HepG2 (cell line): ENCODE results near the gene PRUNE1. TPM values are rescaled to one million over a fixed set of nuclear protein-coding genes. Genes with fewer than 3 reads are reported as not detected.

ENCODE experiments used
- CBFB ChIP-seq: sonication (generic); formaldehyde crosslinking; IDR thresholded peaks from 2 replicates; pipeline ENCODE4 v1.4.0; 2020; ENCODE audit warnings: missing genetic modification reagents
- DNMT1 ChIP-seq: sonication (generic); formaldehyde crosslinking; IDR thresholded peaks from 2 replicates; pipeline ENCODE4 v1.5.1; 2020; ENCODE audit warnings: mild to moderate bottlenecking, missing genetic modification reagents
- HNF4A ChIP-seq: sonication (generic); formaldehyde crosslinking; IDR thresholded peaks from 2 replicates; pipeline ENCODE4 v1.4.0; 2020; ENCODE audit warnings: missing genetic modification reagents
- PITX1 ChIP-seq: sonication (generic); formaldehyde crosslinking; IDR thresholded peaks from 2 replicates; pipeline ENCODE4 v1.5.1; 2020; ENCODE audit warnings: mild to moderate bottlenecking, missing genetic modification reagents
- POGK ChIP-seq: sonication (generic); formaldehyde crosslinking; conservative IDR thresholded peaks from 2 replicates; pipeline ENCODE4 v1.8.0; 2022; ENCODE audit warnings: mild to moderate bottlenecking, moderate library complexity, missing genetic modification reagents
- TBX3 ChIP-seq: fragments of 450-650 bp; IDR thresholded peaks from 2 replicates; pipeline ENCODE4 v1.6.1; 2017; ENCODE audit warnings: antibody characterized with exemption, mild to moderate bottlenecking, inconsistent platforms, borderline replicate concordance
- ZC3H4 ChIP-seq: sonication (generic); formaldehyde crosslinking; IDR thresholded peaks from 2 replicates; pipeline ENCODE4 v1.4.0; 2020; ENCODE audit warnings: missing genetic modification reagents, borderline replicate concordance
- ZNF557 ChIP-seq: sonication (generic); formaldehyde crosslinking; IDR thresholded peaks from 2 replicates; pipeline ENCODE4 v1.4.0; 2020; ENCODE audit warnings: missing genetic modification reagents
- ZNF768 ChIP-seq: sonication (generic); formaldehyde crosslinking; IDR thresholded peaks from 2 replicates; pipeline ENCODE4 v1.4.0; 2020; ENCODE audit warnings: missing genetic modification reagents
- polyA plus RNA-seq, 8 experiments: library from polyadenylated mRNA; depleted of rRNA in 3 of 8; stranded (reverse) in 7 of 8; unstranded in 1 of 8; fragments of >200 nt; fragmentation: Illumina TruSeq in 4 of 8; extraction: Trizol in 4 of 8; gene quantifications; 2 replicates each; pipeline versions ENCODE4 v1.2.1 to v1.2.3, GENCODE V29; 2011 to 2016; ENCODE audit warnings: low read depth in 4 of 8, missing spikeins in 1 of 8, mixed read lengths in 1 of 8; ENCODE audit not compliant: insufficient read depth in 1 of 8
- total RNA-seq, 5 experiments: library from RNA; depleted of rRNA; stranded (reverse); fragments of >200 nt; fragmentation: Illumina TruSeq; extraction: Trizol; gene quantifications; 2 replicates each; pipeline ENCODE4 v1.2.3, GENCODE V29; 2016; ENCODE audit warnings: low read depth in 1 of 5
- TF ChIP-seq, protein P1 (sequence below): sonication (generic); formaldehyde crosslinking; IDR thresholded peaks from 2 replicates; pipeline ENCODE4 v1.8.0; 2022; ENCODE audit warnings: missing genetic modification reagents, mild to moderate bottlenecking, borderline replicate concordance
- TF ChIP-seq, protein P2 (sequence below): sonication (generic); formaldehyde crosslinking; conservative IDR thresholded peaks from 2 replicates; pipeline ENCODE4 v1.8.0; 2022; ENCODE audit warnings: low read depth, missing genetic modification reagents
- TF ChIP-seq, protein P3 (sequence below), 2 experiments: sonication (generic) in 1 of 2; formaldehyde crosslinking in 1 of 2; IDR thresholded peaks; 2 replicates each; pipeline versions ENCODE4 v1.6.1 to v1.9.0; 2014 to 2022; ENCODE audit warnings: antibody characterized with exemption in 1 of 2, borderline replicate concordance in 1 of 2, inconsistent platforms in 1 of 2, low read depth in 1 of 2, missing genetic modification reagents in 1 of 2
- TF ChIP-seq, protein P4 (sequence below): fragments of 450-650 bp; IDR thresholded peaks from 2 replicates; pipeline ENCODE4 v1.6.1; 2016

The PRUNE1 gene
- total and polyA plus RNA-seq, 2 of the 13 experiments (the other 11 are each of a cell fraction or from before 2014, with no cell fraction given) = 19.0 to 31.9 TPM

DNA sequence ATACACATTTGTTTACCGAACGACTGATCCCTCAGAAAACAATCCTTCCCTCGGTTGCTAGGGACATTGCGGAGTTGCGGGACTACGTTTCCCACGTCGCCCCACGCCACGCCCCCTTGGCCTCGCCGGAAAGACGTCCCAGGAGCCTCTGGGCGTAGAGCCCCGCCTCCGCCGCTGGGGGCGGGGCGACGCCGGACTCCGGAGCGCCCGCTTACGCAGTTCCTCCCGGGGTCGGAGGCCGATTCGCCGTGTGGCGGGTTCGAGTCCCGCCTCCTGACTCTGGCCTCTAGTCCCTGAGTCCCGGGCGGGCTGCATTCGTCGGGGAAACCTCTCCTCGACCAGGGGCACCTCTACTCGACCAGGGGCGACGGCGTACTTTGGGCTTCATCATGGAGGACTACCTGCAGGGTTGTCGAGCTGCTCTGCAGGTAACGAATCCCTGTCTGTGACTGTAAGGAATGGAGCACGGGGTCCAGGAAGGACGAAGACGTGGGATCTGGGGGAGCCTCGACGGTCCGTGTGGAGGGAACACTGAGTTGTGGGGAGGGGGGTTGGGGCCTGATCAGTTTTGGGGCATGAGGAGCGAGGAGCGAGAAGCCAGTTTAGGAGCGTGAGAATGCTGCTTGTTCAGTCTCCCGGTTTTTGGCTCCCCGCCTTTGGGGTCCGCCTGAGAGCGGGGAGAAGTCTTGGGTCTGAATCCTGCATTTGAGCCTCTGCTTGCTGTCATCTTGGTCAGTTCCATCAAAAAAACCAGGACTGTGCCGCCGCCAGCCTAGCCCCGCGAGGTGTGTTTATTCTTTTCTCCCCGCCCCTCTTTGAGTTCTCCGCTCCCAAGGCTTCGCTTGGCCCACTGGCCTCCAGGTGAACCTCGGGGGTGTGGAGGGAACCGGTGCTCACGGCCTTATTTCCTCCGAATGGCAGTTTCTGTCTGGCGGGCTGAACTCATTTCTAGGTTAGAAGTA, at the start of gene PRUNE1 (continued):
- peak; percentile 56; the same call in 1 of the 2 replicates for TF ChIP-seq POGK (CRISPR knock-in tag)
- TF ChIP-seq, protein P1, sequence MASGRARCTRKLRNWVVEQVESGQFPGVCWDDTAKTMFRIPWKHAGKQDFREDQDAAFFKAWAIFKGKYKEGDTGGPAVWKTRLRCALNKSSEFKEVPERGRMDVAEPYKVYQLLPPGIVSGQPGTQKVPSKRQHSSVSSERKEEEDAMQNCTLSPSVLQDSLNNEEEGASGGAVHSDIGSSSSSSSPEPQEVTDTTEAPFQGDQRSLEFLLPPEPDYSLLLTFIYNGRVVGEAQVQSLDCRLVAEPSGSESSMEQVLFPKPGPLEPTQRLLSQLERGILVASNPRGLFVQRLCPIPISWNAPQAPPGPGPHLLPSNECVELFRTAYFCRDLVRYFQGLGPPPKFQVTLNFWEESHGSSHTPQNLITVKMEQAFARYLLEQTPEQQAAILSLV = peak; percentile 82
- TF ChIP-seq TBX3 = 0 out of 2 replicates have a peak, but pooled peaks have one; percentile 4
- peak; percentile 46 for TF ChIP-seq HNF4A (CRISPR knock-in tag)
- TF ChIP-seq, protein P2, sequence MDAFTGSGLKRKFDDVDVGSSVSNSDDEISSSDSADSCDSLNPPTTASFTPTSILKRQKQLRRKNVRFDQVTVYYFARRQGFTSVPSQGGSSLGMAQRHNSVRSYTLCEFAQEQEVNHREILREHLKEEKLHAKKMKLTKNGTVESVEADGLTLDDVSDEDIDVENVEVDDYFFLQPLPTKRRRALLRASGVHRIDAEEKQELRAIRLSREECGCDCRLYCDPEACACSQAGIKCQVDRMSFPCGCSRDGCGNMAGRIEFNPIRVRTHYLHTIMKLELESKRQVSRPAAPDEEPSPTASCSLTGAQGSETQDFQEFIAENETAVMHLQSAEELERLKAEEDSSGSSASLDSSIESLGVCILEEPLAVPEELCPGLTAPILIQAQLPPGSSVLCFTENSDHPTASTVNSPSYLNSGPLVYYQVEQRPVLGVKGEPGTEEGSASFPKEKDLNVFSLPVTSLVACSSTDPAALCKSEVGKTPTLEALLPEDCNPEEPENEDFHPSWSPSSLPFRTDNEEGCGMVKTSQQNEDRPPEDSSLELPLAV (CRISPR knock-in tag) = no peak
- peak; percentile 21; the same call in 1 of the 2 replicates for TF ChIP-seq PITX1 (CRISPR knock-in tag)
- TF ChIP-seq DNMT1 (CRISPR knock-in tag) = peak; percentile 39; the same call in 1 of the 2 replicates
- TF ChIP-seq, protein P3, sequence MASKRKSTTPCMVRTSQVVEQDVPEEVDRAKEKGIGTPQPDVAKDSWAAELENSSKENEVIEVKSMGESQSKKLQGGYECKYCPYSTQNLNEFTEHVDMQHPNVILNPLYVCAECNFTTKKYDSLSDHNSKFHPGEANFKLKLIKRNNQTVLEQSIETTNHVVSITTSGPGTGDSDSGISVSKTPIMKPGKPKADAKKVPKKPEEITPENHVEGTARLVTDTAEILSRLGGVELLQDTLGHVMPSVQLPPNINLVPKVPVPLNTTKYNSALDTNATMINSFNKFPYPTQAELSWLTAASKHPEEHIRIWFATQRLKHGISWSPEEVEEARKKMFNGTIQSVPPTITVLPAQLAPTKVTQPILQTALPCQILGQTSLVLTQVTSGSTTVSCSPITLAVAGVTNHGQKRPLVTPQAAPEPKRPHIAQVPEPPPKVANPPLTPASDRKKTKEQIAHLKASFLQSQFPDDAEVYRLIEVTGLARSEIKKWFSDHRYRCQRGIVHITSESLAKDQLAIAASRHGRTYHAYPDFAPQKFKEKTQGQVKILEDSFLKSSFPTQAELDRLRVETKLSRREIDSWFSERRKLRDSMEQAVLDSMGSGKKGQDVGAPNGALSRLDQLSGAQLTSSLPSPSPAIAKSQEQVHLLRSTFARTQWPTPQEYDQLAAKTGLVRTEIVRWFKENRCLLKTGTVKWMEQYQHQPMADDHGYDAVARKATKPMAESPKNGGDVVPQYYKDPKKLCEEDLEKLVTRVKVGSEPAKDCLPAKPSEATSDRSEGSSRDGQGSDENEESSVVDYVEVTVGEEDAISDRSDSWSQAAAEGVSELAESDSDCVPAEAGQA (IDR thresholded peaks at IDR 0.05; ENCODE audit: low read depth) = peak; percentile 64; the same call in 1 of the 2 replicates
- TF ChIP-seq, protein P3 (CRISPR knock-in tag; IDR thresholded peaks at IDR 0.05; ENCODE audit: borderline replicate concordance) = 0 out of 2 replicates have a peak, but pooled peaks have one; percentile 39
- TF ChIP-seq, protein P4, sequence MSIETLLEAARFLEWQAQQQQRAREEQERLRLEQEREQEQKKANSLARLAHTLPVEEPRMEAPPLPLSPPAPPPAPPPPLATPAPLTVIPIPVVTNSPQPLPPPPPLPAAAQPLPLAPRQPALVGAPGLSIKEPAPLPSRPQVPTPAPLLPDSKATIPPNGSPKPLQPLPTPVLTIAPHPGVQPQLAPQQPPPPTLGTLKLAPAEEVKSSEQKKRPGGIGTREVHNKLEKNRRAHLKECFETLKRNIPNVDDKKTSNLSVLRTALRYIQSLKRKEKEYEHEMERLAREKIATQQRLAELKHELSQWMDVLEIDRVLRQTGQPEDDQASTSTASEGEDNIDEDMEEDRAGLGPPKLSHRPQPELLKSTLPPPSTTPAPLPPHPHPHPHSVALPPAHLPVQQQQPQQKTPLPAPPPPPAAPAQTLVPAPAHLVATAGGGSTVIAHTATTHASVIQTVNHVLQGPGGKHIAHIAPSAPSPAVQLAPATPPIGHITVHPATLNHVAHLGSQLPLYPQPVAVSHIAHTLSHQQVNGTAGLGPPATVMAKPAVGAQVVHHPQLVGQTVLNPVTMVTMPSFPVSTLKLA = peak; percentile 27; the same call in 1 of the 2 replicates
- peak; percentile 83 for TF ChIP-seq ZNF557
- TF ChIP-seq CBFB (CRISPR knock-in tag) = no peak
- no peak for TF ChIP-seq ZC3H4 (CRISPR knock-in tag)
- peak; percentile 15; the same call in 1 of the 2 replicates for TF ChIP-seq ZNF768
